Spleen (tissue), 7 donors: Measurements from ENCODE around the gene NAA11.

Experiments used
- POLR2A ChIP-seq, 3 donors: fragments of 450-650 bp; IDR thresholded peaks; one replicate each; pipeline ENCODE4 v1.5.1; 2017; ENCODE audit warnings: antibody characterized with exemption in 3 of 3, mild to moderate bottlenecking in 1 of 3
- POLR2AphosphoS5 ChIP-seq, 3 donors: sonication (generic); formaldehyde crosslinking; IDR thresholded peaks; one replicate each; pipeline ENCODE4 v1.5.1; 2017; ENCODE audit warnings: antibody characterized with exemption in 3 of 3
- TF ChIP-seq, protein P1 (sequence below), 11 experiments: fragments of 200-600 bp in 7 of 11; fragments of 450-650 bp in 4 of 11; sonication (generic) in 4 of 11; IDR thresholded peaks in 8 of 11; conservative IDR thresholded peaks in 3 of 11; 1 replicate in 7 of 11; 2 replicates in 4 of 11; pipeline versions ENCODE4 v1.4.0 to v1.8.0; 2016 to 2021; ENCODE audit warnings: antibody characterized with exemption in 11 of 11, inconsistent platforms in 4 of 11, mild to moderate bottlenecking in 1 of 11
- donor health status: DM: no; HTN: no; CAD: no; lungs with moderate emphysema.
- donor health status: DM: no; HTN: no; CAD: no.
- donor health status: DM: no; HTN: no; CAD: no.

DNA sequence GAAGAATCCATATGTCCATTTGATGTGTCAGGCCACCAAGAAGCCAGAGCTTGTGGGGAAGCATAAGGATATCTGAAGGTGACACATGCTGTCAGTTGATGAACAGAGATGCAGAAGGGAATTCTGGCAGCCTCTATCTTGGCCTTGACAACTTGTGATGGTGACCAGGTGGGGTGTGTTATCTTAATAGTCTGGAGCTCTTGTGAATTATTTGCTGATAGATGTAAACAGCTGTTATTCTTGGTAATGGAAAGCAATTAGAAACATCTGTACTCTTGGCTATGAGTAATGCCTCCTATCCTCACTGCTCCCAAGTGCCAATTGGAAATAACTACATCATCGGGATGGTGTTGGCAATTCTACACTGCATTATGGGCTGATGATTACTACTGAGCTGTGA lies 51.9 kb downstream of the NAA11 start:
- no peak for TF ChIP-seq POLR2A (IDR thresholded peaks at IDR 0.05)
- TF ChIP-seq, protein P1, sequence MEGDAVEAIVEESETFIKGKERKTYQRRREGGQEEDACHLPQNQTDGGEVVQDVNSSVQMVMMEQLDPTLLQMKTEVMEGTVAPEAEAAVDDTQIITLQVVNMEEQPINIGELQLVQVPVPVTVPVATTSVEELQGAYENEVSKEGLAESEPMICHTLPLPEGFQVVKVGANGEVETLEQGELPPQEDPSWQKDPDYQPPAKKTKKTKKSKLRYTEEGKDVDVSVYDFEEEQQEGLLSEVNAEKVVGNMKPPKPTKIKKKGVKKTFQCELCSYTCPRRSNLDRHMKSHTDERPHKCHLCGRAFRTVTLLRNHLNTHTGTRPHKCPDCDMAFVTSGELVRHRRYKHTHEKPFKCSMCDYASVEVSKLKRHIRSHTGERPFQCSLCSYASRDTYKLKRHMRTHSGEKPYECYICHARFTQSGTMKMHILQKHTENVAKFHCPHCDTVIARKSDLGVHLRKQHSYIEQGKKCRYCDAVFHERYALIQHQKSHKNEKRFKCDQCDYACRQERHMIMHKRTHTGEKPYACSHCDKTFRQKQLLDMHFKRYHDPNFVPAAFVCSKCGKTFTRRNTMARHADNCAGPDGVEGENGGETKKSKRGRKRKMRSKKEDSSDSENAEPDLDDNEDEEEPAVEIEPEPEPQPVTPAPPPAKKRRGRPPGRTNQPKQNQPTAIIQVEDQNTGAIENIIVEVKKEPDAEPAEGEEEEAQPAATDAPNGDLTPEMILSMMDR (IDR thresholded peaks at IDR 0.05 in 8 of 11, conservative IDR thresholded peaks at IDR 0.05 in 3 of 11): no peak
- no peak for TF ChIP-seq POLR2AphosphoS5 (IDR thresholded peaks at IDR 0.05)
